WTC11 (cell line): ENCODE data around the gene FAM20C.

Experiments used
- CREM ChIP-seq: sonication (generic); formaldehyde crosslinking; IDR thresholded peaks from 2 replicates; pipeline ENCODE4 v1.8.1; 2022; ENCODE audit warnings: mild to moderate bottlenecking, missing genetic modification reagents, moderate library complexity
- CTCF ChIP-seq: fragments of 200-600 bp; IDR thresholded peaks from 2 replicates; pipeline ENCODE4 v1.8.0; 2022; ENCODE audit warnings: antibody characterized with exemption
- E2F1 ChIP-seq: sonication (generic); formaldehyde crosslinking; IDR thresholded peaks from 2 replicates; pipeline ENCODE4 v1.8.0; 2022; ENCODE audit warnings: mild to moderate bottlenecking, missing genetic modification reagents
- ESRRA ChIP-seq: sonication (generic); formaldehyde crosslinking; IDR thresholded peaks from 2 replicates; pipeline ENCODE4 v1.8.1; 2022; ENCODE audit warnings: mild to moderate bottlenecking, missing genetic modification reagents, borderline replicate concordance
- JUN ChIP-seq: sonication (generic); formaldehyde crosslinking; IDR thresholded peaks from 2 replicates; pipeline ENCODE4 v1.8.0; 2023; ENCODE audit warnings: mild to moderate bottlenecking, missing genetic modification reagents
- NR2C2 ChIP-seq: sonication (generic); formaldehyde crosslinking; IDR thresholded peaks from 2 replicates; pipeline ENCODE4 v1.8.0; 2022; ENCODE audit warnings: mild to moderate bottlenecking, missing genetic modification reagents
- NR3C1 ChIP-seq: sonication (generic); formaldehyde crosslinking; conservative IDR thresholded peaks from 2 replicates; pipeline ENCODE4 v1.8.1; 2023; ENCODE audit warnings: low read depth, mild to moderate bottlenecking, missing genetic modification reagents
- SMAD4 ChIP-seq: sonication (generic); formaldehyde crosslinking; IDR thresholded peaks from 2 replicates; pipeline ENCODE4 v1.8.0; 2022; ENCODE audit warnings: mild to moderate bottlenecking, missing genetic modification reagents
- ZBTB43 ChIP-seq: sonication (generic); formaldehyde crosslinking; IDR thresholded peaks from 2 replicates; pipeline ENCODE4 v1.8.1; 2023; ENCODE audit warnings: mild to moderate bottlenecking, missing genetic modification reagents
- ZNF281 ChIP-seq: sonication (generic); formaldehyde crosslinking; IDR thresholded peaks from 2 replicates; pipeline ENCODE4 v1.8.0; 2023; ENCODE audit warnings: mild to moderate bottlenecking, missing genetic modification reagents
- ZNF416 ChIP-seq: fragments of 250-450 bp; sonication (Bioruptor Pico); IDR thresholded peaks from 2 replicates; pipeline ENCODE4 v1.9.0; 2021; ENCODE audit warnings: mild to moderate bottlenecking, inconsistent platforms
- TF ChIP-seq, protein P1 (sequence below): sonication (generic); formaldehyde crosslinking; IDR thresholded peaks from 2 replicates; pipeline ENCODE4 v1.8.0; 2022; ENCODE audit warnings: mild to moderate bottlenecking, missing genetic modification reagents
- TF ChIP-seq, protein P2 (sequence below): sonication (generic); formaldehyde crosslinking; IDR thresholded peaks from 2 replicates; pipeline ENCODE4 v1.8.1; 2023; ENCODE audit warnings: mild to moderate bottlenecking, missing genetic modification reagents, moderate library complexity

DNA sequence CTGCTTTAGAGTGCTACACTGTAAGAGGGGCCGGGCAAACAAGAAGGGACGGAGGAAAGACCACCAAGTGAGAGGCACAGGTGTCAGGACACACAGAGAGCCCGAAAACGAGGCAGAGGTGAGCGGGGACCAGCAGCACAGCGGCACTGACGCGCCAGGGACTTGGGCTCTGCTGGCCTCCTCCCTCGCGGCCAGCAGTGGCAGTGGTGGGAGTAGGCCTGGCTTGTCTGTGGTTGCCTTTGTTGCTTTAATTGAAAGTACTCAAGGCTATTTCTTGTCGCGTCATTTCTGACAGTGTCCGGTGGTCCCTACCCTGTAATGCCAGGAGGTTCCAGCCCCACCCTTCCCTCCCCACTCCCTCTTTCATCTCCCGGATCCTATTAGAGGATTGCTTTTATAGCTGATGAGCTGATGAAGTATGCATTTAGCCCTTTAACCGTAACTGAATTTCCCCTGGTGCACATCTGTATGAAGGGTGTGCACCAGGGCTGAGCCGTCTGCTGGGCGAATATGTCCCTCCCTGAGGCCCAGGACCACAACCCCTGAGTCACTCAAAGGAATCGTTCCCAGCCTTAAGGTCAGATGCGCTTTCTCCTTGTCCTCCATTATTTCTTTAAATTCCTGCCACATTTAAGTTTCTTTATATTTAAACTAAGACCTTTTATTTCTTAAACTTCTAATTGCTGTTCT is 39.5 kb upstream of the FAM20C start:
- no peak for TF ChIP-seq ZNF281 (CRISPR knock-in tag)
- TF ChIP-seq E2F1 = no peak
- no peak for TF ChIP-seq NR2C2 (CRISPR knock-in tag)
- TF ChIP-seq NR3C1 (CRISPR knock-in tag) = no peak
- TF ChIP-seq JUN (CRISPR knock-in tag) = no peak
- no peak for TF ChIP-seq CREM (CRISPR knock-in tag)
- TF ChIP-seq ZNF416 (CRISPR knock-in tag) = no peak
- TF ChIP-seq, protein P1, sequence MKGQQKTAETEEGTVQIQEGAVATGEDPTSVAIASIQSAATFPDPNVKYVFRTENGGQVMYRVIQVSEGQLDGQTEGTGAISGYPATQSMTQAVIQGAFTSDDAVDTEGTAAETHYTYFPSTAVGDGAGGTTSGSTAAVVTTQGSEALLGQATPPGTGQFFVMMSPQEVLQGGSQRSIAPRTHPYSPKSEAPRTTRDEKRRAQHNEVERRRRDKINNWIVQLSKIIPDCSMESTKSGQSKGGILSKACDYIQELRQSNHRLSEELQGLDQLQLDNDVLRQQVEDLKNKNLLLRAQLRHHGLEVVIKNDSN (CRISPR knock-in tag) = no peak
- no peak for TF ChIP-seq SMAD4
- TF ChIP-seq CTCF = no peak
- TF ChIP-seq, protein P2, sequence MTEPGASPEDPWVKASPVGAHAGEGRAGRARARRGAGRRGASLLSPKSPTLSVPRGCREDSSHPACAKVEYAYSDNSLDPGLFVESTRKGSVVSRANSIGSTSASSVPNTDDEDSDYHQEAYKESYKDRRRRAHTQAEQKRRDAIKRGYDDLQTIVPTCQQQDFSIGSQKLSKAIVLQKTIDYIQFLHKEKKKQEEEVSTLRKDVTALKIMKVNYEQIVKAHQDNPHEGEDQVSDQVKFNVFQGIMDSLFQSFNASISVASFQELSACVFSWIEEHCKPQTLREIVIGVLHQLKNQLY (CRISPR knock-in tag) = no peak
- TF ChIP-seq ESRRA (CRISPR knock-in tag) = no peak
- TF ChIP-seq ZBTB43 = no peak
